WI38 (cell line): ENCODE results near the gene HAAO.
"Not testable (repeated sequence)": the region's sequence is repeated elsewhere in the genome, so short reads cannot be mapped to it uniquely, and the experiment has no call there.

ENCODE experiments used
- H3K4me3 ChIP-seq: 2 replicates; pipeline ENCODE4 v1.5.1; 2011; ENCODE audit warnings: low read depth, mild to moderate bottlenecking, control low read depth, low read length
- CTCF ChIP-seq: IDR thresholded peaks from 2 replicates; pipeline ENCODE4 v1.5.1; 2012; ENCODE audit warnings: low read depth, mild to moderate bottlenecking, control low read depth, low read length

HAAO gene

GRCh38 chr2:42743659-42743990 is 48.8 kb downstream of the HAAO start:
- no peak overlapping the region for H3K4me3 ChIP-seq
- no peak for TF ChIP-seq CTCF

GRCh38 chr2:42742740-42743658 is 49.4 kb downstream of the HAAO start:
- no peak for TF ChIP-seq CTCF
- H3K4me3 ChIP-seq, result no peak overlapping the region

- no peak for TF ChIP-seq CTCF
Observed at GRCh38 chr2:42741140-42741539, 51.2 kb downstream of the HAAO start.

GRCh38 chr2:42736598-42737322 is 55.6 kb downstream of the HAAO start:
- no peak overlapping the region for H3K4me3 ChIP-seq
- no peak for TF ChIP-seq CTCF

More at GRCh38 chr2:42741140-42741539, 51.2 kb downstream of the HAAO start:
- H3K4me3 ChIP-seq, result no peak overlapping the region

- TF ChIP-seq CTCF, result no peak
Observed at GRCh38 chr2:42733852-42734251, 58.5 kb downstream of the HAAO start.

GRCh38 chr2:42731316-42731715 is 61.1 kb downstream of the HAAO start:
- not testable (repeated sequence) for H3K4me3 ChIP-seq

More at GRCh38 chr2:42733852-42734251, 58.5 kb downstream of the HAAO start:
- no peak overlapping the region for H3K4me3 ChIP-seq

GRCh38 chr2:42726680-42727079 is 65.7 kb downstream of the HAAO start:
- H3K4me3 ChIP-seq, result no peak overlapping the region
- TF ChIP-seq CTCF, result no peak
